Amniotic epithelial cell (primary cell): ENCODE data around the gene GHR.
"Not testable (repeated sequence)": the region's sequence is repeated elsewhere in the genome, so short reads cannot be mapped to it uniquely, and the experiment has no call there.

Source experiments
- DNase-seq: peaks from one replicate; pipeline ENCODE4 v3.0.0-alpha.2; 2010; ENCODE audit warnings: low read depth

GHR gene

GRCh38 chr5:42569953-42570548 lies 146.8 kb downstream of the GHR start:
- DNase-seq: no peak

- no peak for DNase-seq
Measured at GRCh38 chr5:42570966-42571960, 148.0 kb downstream of the GHR start.

GRCh38 chr5:42572313-42572712 lies 149.1 kb downstream of the GHR start:
- DNase-seq: no peak

DNA sequence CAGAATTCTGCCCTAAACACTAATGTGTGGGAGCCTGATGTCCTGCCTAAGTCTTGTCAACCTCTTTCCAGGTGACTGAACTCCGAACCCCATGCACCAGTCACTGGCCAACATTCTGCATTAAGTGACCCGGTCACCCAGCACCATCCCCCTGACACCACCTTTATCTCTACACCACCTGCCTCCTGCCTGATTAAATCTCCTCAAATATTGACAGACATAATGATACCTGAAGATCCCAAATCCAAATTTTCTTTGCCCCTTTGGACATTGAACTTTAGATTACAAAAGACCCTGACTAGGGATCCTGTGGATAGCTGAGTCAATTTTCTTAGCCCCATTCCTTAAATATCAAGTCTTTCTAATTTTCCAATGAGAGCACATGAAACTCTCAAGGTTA lies 150.1 kb downstream of the GHR start:
- no peak for DNase-seq

GRCh38 chr5:42575914-42576313 lies 152.7 kb downstream of the GHR start:
- not testable (repeated sequence) for DNase-seq

DNA sequence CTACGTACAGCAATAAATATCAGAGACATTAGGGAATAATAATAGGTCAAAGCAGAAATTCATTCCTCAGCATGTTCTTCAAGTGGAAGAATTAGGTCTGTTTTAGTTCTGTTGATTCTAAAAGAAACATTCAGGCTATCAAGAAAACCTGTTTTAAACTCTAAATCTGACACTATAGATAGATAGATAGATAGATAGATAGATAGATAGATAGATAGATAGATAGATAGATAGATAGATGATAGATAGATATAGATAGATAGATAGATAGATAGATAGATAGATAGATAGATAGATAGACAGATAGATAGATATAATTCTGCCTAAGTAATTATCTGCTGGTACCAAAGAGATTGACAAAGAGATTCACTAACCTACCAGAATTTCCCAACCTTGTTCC lies 155.7 kb downstream of the GHR start:
- DNase-seq: not testable (repeated sequence)

- DNase-seq: peak; percentile 47
Measured at GRCh38 chr5:42579320-42579719, 156.1 kb downstream of the GHR start.

DNA sequence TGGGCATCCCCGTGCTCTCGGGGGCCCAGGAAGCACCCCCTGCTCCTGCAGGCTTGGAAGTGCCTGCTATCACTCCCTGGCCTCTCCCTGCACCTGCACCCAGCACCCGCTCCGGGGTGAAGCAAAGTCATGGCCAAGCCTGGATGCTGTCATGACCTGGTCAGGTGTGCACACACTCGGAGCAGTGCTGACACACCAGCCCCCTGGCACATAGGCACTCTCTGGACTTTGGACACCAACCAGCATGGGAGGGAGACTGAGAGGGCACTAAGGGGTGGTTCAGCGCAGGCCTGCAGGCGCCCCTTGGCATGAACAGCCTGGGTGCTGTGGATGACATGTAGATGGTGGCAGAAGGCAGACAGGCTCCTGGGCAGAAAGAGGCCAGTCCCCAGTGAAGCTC lies 158.6 kb downstream of the GHR start:
- no peak for DNase-seq

- DNase-seq: no peak
Measured at GRCh38 chr5:42582723-42583122, 159.5 kb downstream of the GHR start.

GRCh38 chr5:42583322-42583721 lies 160.1 kb downstream of the GHR start:
- peak; percentile 46 for DNase-seq

GRCh38 chr5:42586625-42587024 lies 163.4 kb downstream of the GHR start:
- no peak for DNase-seq

DNA sequence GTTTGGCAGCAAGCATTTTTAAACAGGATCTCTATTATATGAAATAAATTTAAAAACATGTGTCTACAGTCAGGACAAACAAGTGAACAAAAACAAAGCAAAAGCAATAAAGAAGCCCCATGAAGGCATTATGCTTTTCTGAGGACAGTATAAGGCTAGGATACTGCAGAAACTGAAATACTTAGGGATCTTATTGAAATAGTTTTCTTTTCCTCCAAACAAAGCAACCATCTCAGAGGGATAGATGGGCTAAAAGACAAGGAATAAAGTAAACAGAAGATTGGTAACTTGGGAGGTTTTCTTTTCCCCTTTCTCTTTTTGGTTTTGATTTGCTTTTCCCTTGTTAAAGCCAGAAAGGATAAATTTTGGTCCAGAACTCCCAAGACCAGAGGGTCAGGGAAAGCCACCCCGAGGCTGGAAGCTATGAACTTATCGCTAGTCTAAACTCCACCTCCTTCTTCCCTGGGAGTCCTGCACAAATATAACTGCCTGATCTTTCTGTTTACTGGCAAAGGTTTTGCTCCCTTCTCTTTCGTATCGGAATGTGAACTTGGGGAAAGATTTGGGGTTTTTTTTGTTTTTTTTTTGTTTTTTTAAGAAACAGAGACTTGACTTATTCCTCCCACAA lies 164.0 kb downstream of the GHR start:
- no peak for DNase-seq

- DNase-seq: peak; percentile 0
Measured at GRCh38 chr5:42590566-42590965, 167.3 kb downstream of the GHR start.

DNA sequence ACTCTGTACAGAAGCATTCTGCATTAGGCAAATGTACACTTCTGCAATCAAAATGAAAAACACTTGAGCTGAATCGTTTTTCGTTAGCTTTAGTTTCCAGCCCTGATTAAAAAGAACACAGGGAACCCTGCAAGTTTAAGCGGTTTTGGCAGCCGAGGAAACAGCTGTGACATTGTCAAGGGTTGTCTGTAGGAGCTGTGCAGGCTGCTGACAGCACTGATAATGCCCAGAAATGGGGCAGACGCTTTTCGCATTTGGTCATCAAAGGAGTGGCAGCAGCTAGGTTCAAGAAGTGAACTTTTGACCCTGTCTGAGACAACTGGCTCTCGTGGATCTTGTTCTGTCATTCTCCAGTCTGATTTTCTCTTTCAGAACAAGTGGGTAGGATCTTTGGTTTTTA lies 167.8 kb downstream of the GHR start:
- peak; percentile 51 for DNase-seq

GRCh38 chr5:42592401-42593140 lies 169.3 kb downstream of the GHR start:
- DNase-seq: no peak

DNA sequence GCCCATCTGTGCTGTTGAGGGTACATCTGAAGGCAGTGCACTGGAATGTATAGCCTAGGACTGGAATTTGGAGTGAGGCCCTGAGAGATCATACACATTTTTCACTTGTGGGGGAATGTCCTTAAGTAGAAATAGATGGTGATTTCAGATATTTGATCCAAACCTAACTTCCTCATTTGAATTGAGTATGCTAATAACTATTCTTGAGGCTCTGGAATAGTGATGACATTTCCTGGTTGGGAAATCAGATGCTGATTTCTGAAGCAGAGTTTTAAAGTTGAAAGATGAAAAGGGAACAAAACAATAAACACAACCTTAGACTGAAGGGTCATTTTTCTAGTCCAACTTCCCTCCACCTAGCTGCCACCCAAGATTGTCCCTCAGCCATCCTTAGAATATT lies 170.4 kb downstream of the GHR start:
- no peak for DNase-seq

DNA sequence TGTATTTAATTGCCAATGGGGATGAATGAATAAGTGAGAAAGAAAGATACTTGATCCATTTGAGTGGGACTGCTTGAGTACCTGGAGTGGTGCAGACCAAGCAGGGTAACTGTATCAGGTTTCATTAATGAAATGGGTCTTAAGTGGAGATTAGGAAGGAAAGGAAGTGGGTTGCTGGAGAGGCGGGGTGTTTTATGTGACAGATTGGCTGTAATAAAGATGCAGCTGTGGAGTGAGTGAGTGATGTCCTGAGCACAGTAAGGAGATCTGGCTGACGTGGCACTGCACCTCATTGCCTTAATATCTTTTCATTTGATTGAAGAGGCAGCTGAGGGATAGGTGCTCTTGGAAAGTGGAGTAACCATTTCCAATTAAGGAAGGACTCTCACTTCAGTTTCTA lies 172.4 kb downstream of the GHR start:
- no peak for DNase-seq

DNA sequence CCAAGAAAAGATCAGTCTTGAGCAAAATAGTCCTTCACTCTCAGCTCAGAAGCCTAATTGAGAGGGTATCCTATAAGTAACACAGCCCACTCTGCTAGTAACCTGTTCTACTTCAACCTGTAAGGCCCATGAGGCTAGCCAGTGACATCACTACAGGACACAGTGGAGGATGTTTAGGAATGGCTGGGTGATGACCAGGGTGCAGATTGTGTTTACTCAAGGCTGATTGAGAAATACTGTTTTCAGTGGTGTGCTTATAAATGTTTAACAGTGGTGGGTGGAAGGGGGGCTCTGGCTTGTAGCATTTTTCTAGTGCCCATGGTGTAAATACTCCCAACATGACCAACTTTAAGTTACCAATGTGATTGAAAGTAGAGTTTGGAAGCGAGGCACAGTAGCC lies 173.6 kb downstream of the GHR start:
- no peak for DNase-seq

DNA sequence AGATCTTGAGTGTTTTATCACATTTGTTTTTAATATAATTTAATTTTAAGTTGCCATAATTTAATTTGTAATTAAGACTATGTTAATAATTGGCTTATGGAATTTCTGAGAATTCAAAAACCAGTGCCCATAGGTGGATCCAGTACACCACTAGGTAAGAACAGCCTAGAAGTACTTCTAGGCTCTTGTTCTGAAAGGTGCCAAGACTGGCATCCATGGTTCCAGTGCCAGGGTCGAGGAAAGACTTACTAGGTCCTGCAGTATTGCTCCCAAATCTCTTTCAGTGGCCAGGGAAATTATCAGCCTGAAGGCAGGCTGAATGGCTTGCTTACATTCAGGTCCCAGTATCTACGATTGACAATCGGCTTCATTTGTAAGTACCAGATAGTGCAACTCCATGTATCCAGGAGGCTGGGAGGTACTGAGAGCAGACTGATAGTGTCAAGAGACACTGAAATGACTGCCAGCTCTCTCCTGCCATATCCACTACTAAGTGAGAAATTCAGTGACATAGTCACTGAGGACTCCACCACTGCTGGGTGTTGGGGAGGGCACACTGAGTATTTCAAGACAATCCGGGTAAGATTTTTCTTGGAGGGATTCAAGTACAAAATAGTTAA lies 174.2 kb downstream of the GHR start:
- no peak for DNase-seq

DNA sequence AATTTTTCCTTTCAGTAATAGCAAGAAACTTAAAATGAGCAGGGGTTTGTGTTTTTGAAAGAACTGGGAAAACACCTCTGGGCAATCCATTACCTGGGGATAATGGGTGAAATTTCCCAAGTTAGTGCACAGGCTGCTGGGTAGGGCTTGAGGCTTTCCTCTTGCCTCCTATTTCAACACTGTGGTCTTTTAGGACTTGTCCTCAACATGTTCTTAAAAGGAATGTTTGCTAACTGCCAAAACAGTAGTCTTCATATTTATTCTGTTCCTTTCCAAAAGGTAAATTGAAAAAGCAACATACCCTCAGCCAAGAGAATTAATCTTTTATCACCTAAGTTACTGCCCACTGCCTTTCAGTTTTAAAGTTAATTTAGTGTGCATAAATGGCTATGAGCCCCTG lies 175.1 kb downstream of the GHR start:
- no peak for DNase-seq

DNA sequence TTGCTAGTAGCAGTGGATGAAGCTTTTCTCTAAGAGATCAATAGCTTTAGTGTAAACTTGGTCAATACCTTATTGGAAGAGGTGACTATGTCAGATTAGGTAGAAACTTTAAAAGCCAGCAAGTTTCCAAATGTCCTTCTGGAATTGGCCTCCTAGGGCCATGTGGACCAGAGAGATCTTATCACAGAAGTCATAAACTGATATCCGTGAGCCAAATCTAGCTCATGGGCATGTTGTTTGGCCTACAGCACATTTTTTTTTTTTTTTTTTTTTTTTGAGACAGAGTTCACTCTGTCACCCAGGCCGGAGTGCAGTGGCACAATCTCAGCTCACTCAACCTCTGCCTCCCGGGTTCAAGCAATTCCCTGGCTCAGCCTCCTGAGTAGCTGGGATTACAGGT lies 175.9 kb downstream of the GHR start:
- no peak for DNase-seq

GRCh38 chr5:42600441-42600840 lies 177.2 kb downstream of the GHR start:
- no peak for DNase-seq
